Panc1 (cell line): ENCODE results near the gene MRPS9. TPM values are rescaled to one million over a fixed set of nuclear protein-coding genes. Genes with fewer than 3 reads are reported as not detected.

ENCODE experiments used
- ATAC-seq: fragments of 200-7000 bp; cut with Tn5 transposase; 2 replicates; pipeline ENCODE4 v1.9.1; 2020; ENCODE audit warnings: mild to moderate bottlenecking, moderate library complexity
- BruUV-seq: library from RNA; stranded (reverse); fragments of 400-500 nt; replicated peaks from 2 replicates; lab custom pipeline; 2021; lab: Mats Ljungman, UMichigan
- CTCF ChIA-PET: fragments of 300-600 bp; sonication (Branson Sonifier 250); formaldehyde crosslinking; loops from one replicate; lab custom pipeline; 2022; ENCODE audit warnings: antibody characterized with exemption; lab: Charles Lee
- POLR2A ChIA-PET: fragments of 300-600 bp; sonication (Branson Sonifier 250); formaldehyde crosslinking; loops from one replicate; lab custom pipeline; 2022; ENCODE audit warnings: antibody characterized with exemption; lab: Charles Lee
- DNase-seq: peaks from one replicate; pipeline ENCODE4 v3.0.0-alpha.2; 2010; ENCODE audit warnings: low read depth, low spot score
- H3K27ac ChIP-seq: 2 replicates; pipeline ENCODE4 v1.5.1; 2011; ENCODE audit warnings: mild to moderate bottlenecking, low read length, inconsistent platforms
- H3K27me3 ChIP-seq: fragments of 200-500 bp; sonication (Bioruptor generic); 2 replicates; pipeline ENCODE4 v1.6.0; 2014; ENCODE audit warnings: low read length, inconsistent platforms; ENCODE audit not compliant: control insufficient read depth, insufficient read depth
- H3K36me3 ChIP-seq: fragments of 200-500 bp; sonication (Bioruptor generic); 2 replicates; pipeline ENCODE4 v1.5.1; 2014; ENCODE audit warnings: inconsistent platforms, mild to moderate bottlenecking, low read length, moderate library complexity; ENCODE audit not compliant: control insufficient read depth, insufficient read depth
- H3K4me1 ChIP-seq: 2 replicates; pipeline ENCODE4 v1.5.1; 2011; ENCODE audit warnings: inconsistent platforms, mild to moderate bottlenecking, low read length, moderate library complexity; ENCODE audit not compliant: control insufficient read depth, insufficient read depth
- H3K4me3 ChIP-seq, 2 experiments: 2 replicates each; pipeline ENCODE4 v1.5.1; 2011 to 2012; ENCODE audit warnings: low read depth in 2 of 2, low read length in 2 of 2, mild to moderate bottlenecking in 2 of 2, inconsistent platforms in 1 of 2, moderate library complexity in 1 of 2
- H3K9me3 ChIP-seq: fragments of 200-500 bp; sonication (Bioruptor generic); 2 replicates; pipeline ENCODE4 v1.5.1; 2014; ENCODE audit warnings: low read depth, mild to moderate bottlenecking, inconsistent platforms, low read length, moderate library complexity; ENCODE audit not compliant: control insufficient read depth, insufficient read depth
- POLR2AphosphoS5 ChIP-seq: IDR thresholded peaks from 2 replicates; pipeline ENCODE4 v1.6.1; 2012; ENCODE audit warnings: mild to moderate bottlenecking, low read depth, low read length, moderate library complexity
- SIN3A ChIP-seq: IDR thresholded peaks from 2 replicates; pipeline ENCODE4 v1.6.1; 2012; ENCODE audit warnings: low read depth, mild to moderate bottlenecking, low read length, moderate library complexity, borderline replicate concordance; ENCODE audit not compliant: insufficient read depth
- TCF7L2 ChIP-seq: IDR thresholded peaks from 2 replicates; pipeline ENCODE4 v1.6.1; 2011; ENCODE audit warnings: mild to moderate bottlenecking, low read depth, low read length, inconsistent platforms
- in situ Hi-C: cut with HindIII; loops from 2 replicates; pipeline ENCODE4 v1.10.0; 2016; ENCODE audit warnings: low sequenced_read_pairs, low pct_unique_long_range_greater_than_20kb
- intact Hi-C: fragments of 100-400 bp; cut with micrococcal nuclease; formaldehyde crosslinking; loops from one replicate; pipeline ENCODE4 v1.10.0; 2022; ENCODE audit not compliant: unreplicated experiment
- total RNA-seq: library from RNA; stranded (reverse); gene quantifications from one replicate; pipeline ENCODE4 v1.2.1, GENCODE V29; 2021; ENCODE audit not compliant: unreplicated experiment
- TF ChIP-seq, protein P1 (sequence below): fragments of 450-650 bp; IDR thresholded peaks from 2 replicates; pipeline ENCODE4 v1.5.1; 2017; ENCODE audit warnings: mild to moderate bottlenecking
- TF ChIP-seq, protein P2 (sequence below), 2 experiments: IDR thresholded peaks; 2 replicates each; pipeline ENCODE4 v1.6.1; 2011 to 2012; ENCODE audit warnings: low read depth in 2 of 2, control low read depth in 1 of 2, low read length in 1 of 2, mild to moderate bottlenecking in 1 of 2, moderate library complexity in 1 of 2; ENCODE audit not compliant: insufficient read depth in 1 of 2

Gene MRPS9
- total RNA-seq, 1 experiment from 2014 or later = 27.4 TPM

DNA sequence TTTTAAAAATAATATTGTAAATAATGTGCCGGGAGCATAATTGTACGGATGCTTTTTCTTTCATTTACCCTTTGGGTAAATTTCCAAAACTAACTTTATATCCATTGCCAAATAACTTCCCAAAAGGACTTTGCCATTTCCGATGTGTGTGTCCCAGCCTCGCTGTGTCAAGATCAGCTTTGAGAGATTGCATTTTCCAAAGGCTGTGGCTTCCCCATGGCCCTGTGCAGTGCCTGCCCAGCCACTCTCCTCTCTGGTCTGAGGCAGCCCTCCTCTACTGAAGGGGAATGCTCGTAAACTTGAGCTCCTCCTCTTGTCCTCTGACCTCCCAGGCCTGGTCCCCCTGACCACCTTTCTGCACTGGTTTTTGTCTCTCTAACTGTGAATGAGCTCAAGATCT lies 78.5 kb downstream of the MRPS9 start:
- BruUV-seq = no TSS peak
- CTCF ChIA-PET = interaction anchor here (0.7 to 1.7 kb wide), 5 partner anchors 63 to 241 kb away, joined by 3 to 10 read pairs (median 5); partner anchors contain the start of gene GPR45

DNA sequence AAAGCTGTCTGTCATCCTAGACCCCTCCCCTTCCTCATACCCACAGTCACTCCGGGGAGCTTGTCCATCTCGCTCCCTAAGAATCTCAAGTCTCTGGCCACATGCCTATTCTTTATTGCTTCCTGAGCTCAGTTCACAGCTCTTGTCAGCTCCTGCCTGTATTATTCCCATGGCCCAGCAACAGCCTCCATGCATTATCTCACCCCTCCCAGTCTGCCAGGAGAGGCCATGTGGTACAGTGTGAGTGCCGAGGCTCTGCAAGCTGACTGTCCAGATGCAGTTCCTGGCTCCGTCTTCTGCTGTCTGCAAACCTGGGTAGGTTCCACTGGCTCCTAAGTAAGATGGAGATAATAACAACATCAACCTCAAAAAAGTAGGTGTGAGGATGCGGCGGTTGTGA lies 79.7 kb downstream of the MRPS9 start:
- BruUV-seq = no TSS peak
- H3K9me3 ChIP-seq = no peaks in the 10 kb centered on the region
- H3K27ac ChIP-seq = no peak overlapping the region
- no peak for TF ChIP-seq POLR2AphosphoS5
- no peak for TF ChIP-seq TCF7L2
- TF ChIP-seq SIN3A = no peak
- TF ChIP-seq, protein P1, sequence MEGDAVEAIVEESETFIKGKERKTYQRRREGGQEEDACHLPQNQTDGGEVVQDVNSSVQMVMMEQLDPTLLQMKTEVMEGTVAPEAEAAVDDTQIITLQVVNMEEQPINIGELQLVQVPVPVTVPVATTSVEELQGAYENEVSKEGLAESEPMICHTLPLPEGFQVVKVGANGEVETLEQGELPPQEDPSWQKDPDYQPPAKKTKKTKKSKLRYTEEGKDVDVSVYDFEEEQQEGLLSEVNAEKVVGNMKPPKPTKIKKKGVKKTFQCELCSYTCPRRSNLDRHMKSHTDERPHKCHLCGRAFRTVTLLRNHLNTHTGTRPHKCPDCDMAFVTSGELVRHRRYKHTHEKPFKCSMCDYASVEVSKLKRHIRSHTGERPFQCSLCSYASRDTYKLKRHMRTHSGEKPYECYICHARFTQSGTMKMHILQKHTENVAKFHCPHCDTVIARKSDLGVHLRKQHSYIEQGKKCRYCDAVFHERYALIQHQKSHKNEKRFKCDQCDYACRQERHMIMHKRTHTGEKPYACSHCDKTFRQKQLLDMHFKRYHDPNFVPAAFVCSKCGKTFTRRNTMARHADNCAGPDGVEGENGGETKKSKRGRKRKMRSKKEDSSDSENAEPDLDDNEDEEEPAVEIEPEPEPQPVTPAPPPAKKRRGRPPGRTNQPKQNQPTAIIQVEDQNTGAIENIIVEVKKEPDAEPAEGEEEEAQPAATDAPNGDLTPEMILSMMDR = no peak
- TF ChIP-seq, protein P2, sequence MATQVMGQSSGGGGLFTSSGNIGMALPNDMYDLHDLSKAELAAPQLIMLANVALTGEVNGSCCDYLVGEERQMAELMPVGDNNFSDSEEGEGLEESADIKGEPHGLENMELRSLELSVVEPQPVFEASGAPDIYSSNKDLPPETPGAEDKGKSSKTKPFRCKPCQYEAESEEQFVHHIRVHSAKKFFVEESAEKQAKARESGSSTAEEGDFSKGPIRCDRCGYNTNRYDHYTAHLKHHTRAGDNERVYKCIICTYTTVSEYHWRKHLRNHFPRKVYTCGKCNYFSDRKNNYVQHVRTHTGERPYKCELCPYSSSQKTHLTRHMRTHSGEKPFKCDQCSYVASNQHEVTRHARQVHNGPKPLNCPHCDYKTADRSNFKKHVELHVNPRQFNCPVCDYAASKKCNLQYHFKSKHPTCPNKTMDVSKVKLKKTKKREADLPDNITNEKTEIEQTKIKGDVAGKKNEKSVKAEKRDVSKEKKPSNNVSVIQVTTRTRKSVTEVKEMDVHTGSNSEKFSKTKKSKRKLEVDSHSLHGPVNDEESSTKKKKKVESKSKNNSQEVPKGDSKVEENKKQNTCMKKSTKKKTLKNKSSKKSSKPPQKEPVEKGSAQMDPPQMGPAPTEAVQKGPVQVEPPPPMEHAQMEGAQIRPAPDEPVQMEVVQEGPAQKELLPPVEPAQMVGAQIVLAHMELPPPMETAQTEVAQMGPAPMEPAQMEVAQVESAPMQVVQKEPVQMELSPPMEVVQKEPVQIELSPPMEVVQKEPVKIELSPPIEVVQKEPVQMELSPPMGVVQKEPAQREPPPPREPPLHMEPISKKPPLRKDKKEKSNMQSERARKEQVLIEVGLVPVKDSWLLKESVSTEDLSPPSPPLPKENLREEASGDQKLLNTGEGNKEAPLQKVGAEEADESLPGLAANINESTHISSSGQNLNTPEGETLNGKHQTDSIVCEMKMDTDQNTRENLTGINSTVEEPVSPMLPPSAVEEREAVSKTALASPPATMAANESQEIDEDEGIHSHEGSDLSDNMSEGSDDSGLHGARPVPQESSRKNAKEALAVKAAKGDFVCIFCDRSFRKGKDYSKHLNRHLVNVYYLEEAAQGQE (IDR thresholded peaks at IDR 0.05; ENCODE audit: insufficient read depth in 1 of 2, low read depth in 2 of 2, low read length in 1 of 2) = no peak
- CTCF ChIA-PET = interaction anchor here (0.5 kb wide), 1 partner anchor 120 kb away, joined by 8 read pairs; no protein-coding TSS in a partner anchor
- ATAC-seq (no peak), DNase-seq (no peak)
- no peak overlapping the region for H3K4me3 ChIP-seq
- H3K4me1 ChIP-seq = no peaks in the 10 kb centered on the region
- no peaks in the 10 kb centered on the region for H3K36me3 ChIP-seq
- in situ Hi-C loops = no loop called here
- no peaks in the 10 kb centered on the region for H3K27me3 ChIP-seq
- POLR2A ChIA-PET = no interaction called here
- intact Hi-C loops = no loop called here

More for the DNA sequence above, 78.5 kb downstream of the MRPS9 start:
- H3K4me3 ChIP-seq = no peak overlapping the region
- H3K27me3 ChIP-seq = no peaks in the 10 kb centered on the region
- POLR2A ChIA-PET = no interaction called here
- intact Hi-C loops = no loop called here
- ATAC-seq (no peak), DNase-seq (no peak)
- TF ChIP-seq, protein P2 (IDR thresholded peaks at IDR 0.05; ENCODE audit: insufficient read depth in 1 of 2, low read depth in 2 of 2, low read length in 1 of 2) = no peak
- TF ChIP-seq SIN3A = no peak
- in situ Hi-C loops = no loop called here
- no peaks in the 10 kb centered on the region for H3K9me3 ChIP-seq
- H3K27ac ChIP-seq = no peak overlapping the region
- no peaks in the 10 kb centered on the region for H3K4me1 ChIP-seq
- no peaks in the 10 kb centered on the region for H3K36me3 ChIP-seq
